Left forelimb (tissue), 1 donor: Measurements from ENCODE around the gene ZFYVE28.

Experiments
- DNase-seq: peaks from one replicate; pipeline ENCODE4 v3.0.0-alpha.2; 2018; ENCODE audit warnings: low spot score

ZFYVE28 gene

DNA sequence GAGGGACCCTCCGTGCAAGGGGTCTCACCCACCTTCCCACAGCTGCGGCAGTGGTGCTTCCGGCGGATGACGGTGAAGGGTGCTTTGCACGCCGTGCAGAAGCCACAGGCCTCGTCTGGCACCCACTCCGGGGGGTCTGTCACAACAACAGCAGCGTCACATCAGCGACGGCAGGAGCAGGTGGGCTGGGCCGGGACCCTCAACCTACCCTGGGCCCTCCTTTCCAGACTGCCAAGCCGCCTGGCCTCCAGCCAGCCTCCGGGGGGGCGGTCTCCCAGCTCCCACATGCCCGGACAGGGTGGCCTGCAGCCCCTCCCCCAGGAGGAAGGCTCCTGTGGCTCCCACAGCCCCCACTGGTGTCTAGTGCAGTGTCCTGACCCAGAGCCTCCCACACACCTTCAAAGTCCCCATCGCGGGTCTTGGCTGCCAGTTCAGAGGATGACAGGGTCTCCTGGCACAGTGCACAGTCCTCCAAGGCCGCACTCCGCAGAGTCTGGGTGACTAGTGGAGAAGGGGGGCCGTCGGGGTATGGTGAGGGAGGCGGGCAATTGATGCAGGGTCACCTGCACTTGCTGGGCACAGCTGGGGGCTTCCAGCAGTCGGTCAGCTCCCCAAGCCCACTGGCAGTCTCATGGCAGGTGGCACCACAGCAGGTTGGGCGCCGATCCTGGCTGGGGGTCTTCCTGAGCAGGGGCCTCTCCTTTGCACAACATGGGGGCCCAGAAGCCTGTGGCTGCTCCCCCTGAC, 147.0 kb downstream of the ZFYVE28 start:
- no peak for DNase-seq

DNA sequence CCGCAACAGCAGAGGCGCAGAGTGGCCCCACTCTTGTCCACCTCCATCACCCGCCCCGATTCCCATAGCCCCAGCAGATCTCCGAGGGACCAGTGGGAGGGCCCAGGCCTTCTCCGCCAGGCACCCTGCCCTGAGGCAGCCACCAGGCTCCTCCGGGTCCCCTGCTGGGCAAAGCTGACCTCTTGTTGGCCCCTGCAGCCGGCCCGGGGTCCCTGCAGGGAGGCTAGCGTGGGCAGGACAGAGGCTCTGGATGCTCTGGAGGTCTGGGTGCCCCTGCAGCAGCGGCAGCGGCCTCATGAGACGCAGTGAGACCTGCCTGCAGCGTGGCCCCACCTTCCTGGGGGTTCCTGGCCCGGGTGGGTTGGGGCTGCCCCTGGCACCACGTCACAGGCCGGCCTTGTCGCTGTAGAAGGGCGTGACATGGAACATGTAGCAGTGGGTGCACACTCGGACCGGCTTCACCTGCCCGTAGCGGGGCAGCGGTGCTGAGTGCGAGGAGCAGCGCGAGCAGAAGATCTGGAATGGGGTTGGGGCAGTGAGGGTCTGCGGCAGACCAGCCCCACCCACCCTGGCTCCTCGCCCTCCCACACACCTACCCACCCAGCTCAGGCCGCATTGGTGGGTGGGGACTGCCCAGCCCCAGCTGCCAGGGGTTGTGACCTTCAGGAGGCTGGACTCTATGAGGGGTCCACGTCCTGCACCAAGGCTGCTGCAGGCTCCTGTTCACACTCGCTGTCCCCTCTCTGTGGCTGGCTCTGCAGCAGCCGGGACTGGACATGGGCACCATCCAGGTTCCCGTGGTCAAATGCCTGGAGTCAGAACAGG, 147.9 kb downstream of the ZFYVE28 start:
- no peak for DNase-seq

DNA sequence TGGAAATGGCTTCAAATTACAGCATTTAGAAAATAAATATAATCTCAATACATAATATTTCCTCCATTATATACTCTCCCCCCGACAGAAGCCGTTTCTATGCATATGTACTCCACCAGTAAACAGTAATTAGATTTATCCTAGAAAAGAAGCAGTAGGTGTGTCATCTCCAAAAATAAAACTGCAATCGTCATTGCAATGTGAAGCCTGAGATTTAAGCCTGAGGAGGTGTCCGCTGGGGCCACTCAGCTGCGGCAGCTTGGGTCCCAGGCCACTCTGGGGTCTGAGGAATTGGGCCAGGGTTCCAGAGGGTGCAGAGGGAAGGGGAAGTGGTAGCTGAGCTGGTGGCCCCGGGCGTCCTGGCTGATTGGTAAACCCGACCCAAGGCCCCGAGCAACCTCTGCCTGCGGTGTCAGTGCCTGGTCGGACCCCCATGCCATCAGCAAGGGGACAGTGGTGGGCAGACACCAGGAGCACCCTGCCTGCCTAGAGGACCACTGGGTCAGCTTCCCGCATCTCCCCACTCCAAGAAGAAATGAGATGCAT, 148.8 kb downstream of the ZFYVE28 start:
- no peak for DNase-seq

DNA sequence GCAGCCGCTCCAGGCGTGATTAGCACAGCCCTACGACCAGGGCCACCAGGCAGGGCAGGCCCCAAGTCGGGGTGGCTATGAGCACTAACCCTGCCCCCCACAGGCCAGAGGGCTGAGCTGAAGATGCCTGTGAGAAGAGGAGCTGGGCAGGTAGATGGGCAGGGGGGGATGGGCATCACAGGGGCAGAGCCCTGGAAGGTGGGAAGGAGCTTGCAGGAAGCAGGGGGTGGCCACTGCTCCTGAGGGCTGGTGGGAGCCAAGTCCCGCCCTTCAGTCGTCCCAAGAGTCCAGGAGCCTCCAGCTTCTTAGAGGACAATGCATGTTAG, 149.3 kb downstream of the ZFYVE28 start:
- no peak for DNase-seq

DNA sequence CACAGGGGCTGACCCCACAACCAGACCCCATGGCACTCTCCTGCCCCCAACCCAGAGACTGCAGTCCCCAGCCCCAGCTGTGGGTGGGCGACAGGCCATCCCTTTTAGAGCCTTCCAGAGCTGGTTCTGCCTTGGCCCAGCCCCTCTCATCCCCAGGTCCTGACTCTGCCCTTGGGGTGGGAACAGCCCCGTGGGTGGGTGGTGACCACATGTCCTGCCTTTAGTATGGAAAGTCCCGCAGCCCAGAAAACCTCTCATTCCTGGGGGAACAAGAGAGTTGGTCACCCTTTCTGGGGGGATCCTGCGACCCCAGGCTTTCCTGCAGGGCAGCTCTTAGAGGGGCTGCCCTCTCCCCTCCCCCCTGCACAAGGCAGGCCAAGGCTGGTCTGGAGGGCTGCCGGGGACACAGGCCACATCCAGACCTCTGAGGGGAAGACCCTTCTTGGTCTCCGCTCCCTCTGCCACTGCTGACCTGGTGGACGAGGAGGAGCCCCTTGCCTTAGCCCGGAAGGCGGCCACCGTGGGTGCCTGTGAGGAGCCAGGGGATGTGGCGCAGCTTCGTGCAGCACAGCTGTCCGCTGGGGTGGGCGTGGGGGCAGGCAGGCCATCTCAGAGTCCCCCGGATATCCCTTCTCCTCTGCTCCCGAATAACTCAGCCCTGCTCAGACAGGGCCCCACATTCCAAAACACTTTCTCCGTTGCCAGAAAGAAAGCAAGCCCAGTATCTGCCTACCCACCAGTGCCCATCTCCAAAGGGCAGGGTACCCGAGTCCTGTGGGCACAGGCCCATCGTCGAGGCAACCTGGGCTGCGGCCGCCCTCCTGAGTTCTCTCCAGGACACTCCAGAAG, 149.9 kb downstream of the ZFYVE28 start:
- no peak for DNase-seq

DNA sequence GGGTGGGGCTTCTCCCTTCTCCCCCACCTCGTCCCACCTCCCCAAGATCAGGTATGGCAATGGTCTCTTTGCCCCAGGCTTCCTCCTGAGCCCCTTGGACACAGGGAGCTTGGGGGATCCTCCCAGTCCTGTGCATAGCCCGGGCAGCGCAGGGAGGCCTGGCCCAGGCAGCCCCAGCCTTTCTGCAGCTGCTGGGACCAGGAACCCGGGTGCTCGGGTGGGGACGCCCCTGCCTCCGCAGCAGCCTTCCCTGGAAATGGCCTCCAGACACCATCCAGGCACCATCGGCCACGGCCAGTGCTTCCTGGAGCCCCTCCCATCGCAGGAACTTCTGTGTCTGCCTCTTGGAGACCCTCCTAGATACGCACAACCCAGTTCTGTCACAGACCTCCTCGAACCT, 150.6 kb downstream of the ZFYVE28 start:
- DNase-seq = no peak

DNA sequence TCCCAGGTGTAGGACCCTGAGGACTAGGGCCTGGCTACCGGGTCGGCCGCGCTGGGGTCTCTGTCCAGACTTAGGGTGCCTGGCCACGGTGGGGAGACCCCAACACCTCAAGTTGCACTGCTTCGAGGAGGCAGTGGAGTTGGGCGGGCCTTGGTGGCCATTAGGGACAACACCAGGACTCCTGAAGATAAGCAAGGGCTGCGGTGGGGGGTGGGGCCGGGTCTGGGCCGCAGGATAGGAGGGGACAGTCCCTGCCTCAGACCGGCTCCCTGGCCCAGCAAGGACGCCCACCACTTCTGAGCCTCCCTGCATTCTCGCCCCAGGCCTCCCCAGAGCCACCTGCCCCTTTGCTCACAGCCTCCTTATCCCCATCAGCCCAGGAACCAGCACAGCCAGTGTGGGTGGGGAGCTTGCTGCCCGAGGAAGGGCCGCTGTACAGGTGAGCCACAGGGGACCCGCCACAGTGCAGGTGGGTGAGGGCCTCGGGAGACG, 151.1 kb downstream of the ZFYVE28 start:
- no peak for DNase-seq

DNA sequence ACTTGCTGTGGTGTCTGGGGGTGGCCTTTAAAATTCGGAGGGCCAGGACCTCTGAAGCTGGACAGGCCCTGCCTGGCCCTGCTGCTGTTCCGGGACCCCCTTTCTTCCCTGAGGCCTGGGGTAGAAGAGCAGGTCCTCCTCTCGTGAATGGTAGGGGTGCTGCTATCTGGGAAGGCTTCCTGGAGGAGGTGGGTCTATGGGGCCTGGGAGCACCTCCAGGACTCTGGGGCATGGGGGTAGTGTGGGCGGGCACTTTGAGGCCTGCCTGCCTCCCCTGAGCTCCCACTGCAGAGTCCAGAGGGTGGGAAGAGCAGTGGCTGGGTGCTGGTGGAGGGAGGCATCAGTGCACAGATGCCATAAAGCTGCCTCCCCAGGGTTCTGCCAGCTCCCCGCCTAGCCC, 151.6 kb downstream of the ZFYVE28 start:
- no peak for DNase-seq

DNA sequence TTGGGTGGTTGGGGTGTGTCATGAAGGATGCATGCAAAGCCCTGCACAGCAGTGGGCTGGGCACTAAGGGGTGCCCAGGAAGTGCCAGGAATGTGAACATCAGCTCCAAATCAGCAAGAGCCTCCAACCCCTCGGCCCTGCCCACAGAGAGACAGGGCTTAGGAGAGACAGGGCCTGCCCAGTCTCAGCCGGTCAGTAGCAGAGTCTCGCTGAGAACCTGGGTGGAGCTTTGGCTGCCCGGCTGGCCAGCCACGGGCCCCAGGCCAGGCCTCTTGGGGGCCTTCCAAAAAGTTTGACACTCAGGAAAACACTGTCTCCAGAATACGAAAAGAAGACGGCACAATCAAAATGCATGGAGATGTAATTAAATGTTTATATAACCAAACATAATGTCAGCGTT, 152.3 kb downstream of the ZFYVE28 start:
- DNase-seq = no peak

DNA sequence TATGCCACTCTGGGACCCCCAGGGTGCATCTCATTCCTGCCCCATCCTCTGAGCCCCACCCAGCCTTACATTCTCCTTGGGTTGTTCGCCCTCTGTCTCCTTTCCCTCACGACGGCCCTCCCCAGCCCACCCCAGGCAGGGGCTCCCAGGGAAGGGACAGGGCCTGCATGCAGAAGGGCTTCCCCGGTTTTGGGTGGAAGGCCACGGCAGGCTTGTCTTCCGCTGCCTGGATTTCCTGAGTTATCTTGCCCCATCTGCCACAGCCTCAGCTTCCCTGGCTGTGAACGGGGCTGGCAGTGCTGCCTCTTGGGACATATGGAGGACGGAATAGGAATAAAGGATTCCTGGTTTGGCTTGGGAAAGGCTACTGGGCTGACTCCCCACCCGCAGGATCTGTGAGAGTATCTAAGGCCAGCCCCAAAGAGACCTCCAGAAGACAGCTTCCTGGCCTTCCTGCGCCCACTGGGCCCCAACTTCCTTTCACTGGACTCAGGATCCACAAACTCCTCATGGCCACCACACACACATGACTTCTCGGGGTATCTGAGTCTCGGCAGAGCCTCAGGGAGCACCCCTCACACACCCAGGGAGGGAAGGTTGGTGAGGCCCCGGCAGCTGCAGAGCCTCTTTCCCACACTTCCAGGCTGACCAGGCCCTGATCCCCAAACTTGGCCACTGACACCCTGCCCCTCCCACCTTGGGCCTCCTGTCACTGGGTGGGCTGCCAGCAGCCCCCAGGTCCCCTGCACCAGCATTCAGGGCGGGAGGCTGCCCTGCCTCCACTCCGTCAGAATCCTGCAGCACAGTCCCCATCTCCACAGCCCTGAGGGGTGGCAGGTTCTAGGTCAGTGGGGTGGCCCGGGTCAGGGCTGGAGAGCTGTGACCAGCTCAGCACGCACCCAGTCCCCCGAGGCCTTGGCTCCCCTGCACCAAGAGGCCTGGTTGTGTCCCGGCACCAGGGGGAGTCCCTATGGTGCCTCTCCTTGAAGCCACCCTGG, 153.0 kb downstream of the ZFYVE28 start:
- no peak for DNase-seq

DNA sequence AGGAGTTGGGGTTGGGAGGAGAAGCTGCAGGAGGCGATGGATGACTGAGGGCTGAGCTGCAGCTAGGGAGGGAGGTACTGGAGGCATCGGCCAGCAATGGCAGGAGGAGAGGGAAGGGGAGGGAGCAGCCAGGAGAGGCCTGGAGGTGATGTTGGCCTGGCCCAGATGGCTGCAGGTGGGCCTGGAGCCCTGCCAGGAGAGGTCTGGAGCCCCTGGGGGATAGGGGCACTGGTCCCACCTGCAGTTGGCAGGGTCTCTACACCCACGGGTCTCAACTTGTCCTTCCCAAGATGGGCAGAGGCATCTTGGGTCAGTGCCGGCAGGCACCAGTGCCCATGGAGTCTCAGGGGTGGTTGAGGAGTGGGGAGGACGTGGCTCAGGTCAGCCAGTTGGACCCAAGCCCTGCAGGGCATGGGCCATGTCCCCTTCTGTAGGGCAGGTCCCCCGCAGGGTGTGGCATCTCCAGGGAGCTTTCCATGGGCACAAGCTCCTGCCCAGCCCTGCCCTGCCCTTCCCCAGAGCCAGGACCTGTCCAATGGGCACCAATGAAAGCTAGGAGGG, 153.9 kb downstream of the ZFYVE28 start:
- no peak for DNase-seq

DNA sequence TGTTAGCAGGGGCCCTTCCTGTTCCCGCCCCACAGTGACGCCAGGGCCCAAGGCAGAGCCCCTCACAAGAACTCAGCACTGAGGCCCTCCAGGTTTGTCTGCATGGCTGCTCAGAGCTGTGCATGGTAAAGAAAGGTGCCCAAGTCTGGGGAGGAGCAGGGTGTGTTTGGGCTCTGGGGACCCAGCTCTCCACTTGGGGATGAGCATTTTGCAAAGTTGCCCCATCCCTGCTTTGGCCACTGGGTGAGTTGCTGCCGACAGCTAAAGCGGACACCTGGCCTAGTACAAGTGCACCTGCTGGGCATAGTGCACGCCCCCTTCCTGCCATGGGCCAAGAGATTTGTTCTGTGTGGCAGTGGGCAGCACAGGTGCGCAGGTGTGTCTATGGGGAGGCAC, 154.5 kb downstream of the ZFYVE28 start:
- DNase-seq = no peak

DNA sequence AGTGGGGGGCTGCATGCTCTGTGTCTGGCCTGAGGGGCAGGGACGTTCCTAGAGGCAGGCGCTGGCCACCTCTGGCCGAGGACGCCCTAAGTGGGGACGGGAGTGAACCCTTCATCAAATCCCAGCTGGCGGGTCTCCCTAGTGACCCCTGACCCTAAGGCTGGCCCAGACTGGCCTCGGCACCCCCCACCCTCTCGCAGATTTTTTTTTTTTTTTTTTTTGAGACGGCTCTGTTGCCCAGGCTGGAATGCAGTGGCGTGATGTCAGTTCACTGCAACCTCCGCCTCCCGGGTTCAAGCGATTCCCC, 155.5 kb downstream of the ZFYVE28 start:
- DNase-seq = no peak

DNA sequence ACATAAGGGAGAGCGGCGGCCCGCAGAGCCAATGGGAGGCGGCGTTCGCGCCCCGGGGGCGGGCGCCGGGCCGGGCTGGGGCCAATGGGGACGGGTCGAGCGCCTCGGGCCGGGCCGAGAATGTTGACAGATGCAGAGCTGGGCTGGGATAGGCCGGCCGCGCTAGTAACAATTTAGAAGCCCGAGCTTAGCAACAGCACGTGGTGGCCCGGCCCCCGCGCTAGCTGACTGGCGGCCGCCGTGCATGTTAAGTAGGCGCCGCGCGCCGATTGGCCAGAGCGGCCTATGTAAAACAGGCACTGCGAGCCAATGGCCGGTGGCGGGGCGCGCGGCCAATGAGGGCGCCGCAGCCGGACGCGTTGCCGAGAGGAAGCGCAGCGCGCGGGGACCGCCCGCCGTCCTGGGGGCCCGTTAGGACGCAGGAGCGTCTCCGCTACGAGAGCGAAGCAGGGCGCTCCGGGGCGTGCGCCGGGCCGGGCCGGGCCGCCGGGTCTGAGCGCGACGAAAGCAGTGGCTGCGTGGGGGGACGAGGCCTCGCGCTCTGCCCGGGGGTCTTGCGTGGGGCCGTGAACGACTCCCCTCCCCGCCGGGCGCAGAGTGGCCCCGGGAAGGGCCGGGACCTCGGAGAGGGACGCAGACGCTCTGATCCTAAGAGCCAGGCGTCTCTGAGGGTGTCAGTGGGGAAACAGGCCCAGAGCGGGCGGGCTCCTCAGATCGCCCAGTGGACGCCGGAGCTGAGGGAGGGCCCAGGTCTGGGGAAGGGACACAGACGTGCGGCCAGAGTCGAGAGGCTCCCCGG, 156.1 kb downstream of the ZFYVE28 start:
- peak; percentile 99 for DNase-seq

DNA sequence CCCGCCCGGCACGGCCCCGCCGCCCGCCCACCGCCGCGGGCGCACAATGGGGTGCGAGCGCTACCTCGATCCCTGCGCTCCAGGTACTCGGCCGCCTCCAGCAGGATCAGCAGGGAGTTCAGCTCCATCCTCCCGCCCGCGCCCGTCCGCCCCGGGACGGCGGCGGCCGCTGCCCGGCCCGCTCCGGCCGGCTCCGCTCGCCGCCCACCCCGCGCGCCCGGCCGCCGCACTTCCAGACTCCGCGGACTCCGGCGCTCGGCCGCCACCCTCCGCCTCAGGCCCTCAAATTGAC, 156.6 kb downstream of the ZFYVE28 start, which contains the start of gene MXD4:
Gene MXD4, minus strand, starts transcription at position 257 of the 292 bp plus-strand sequence. Its CDS starts 129 bp downstream, at position 128.
- DNase-seq = no peak

DNA sequence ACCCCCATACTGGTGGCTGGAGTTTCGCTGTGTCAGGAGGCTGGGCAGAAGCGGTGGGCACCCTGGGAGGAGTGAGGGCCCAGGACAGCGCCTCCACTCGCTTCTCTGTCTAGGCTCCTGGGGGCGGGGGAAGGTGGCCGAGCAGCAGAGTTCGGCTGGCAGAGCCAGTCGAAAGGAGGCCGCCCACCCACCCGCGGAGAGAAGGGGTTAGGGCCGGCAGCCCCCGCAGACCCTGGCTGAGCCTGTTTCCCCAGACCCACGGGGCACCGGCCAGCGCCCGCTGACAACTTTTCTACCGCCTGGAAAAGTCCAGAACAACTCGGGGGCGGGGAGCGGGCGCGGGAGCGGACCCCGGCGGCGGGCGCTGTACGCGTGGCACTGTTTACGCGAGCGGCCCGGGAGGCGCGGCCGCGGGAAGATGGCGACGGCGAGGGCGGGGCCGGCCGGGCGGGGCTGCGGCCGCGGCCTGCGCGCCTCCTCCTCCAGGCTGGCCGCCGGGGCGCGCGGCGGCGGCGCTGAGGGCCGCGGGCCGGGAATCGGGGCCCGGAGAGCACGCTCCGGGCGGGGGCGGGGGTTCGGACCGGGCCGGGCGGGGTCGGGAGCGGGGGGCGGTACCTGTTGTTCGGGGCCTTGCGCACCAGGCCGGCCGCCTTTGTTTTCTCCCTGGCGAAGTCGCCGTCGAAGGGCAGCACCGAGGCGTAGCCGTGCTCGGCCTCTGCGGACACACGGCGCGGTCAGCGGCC, 157.2 kb downstream of the ZFYVE28 start:
- peak; percentile 68 for DNase-seq

DNA sequence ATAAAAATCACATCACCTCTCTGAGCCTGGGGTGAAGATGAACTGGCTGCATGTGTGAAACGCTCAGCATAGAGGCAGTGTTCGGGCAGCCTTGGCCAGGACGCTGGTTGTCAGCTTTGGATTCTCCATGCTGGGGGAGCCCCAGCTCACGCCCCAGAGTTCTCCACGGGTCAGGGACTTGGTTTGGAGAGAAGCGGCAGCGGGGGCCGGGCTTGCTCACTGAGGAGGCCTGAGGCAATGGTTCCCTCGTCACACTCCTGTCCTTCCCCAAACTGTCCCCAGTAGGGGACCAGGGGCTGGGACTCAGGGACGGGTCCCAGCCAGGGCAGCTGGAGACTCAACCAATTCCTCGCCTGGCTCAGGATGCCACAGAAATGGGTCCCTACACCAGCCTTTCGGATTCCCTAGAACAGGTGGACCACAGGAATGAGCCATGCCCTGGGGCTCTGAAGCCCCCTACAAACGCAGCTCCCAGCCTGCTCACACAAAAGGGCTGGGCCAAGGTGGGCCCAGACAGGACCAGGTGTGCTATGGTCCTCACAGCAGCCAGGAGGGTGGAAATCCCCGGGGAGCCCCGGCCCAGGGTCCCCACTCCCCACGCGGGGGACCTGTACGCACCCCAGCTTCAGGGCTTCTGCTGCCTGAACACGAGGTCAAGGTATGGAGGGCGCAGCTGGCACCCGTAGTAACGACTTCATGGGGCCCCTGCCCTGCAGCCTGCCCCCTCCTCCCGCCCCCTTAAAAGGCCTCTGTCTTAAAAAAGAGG, 157.9 kb downstream of the ZFYVE28 start:
- DNase-seq = no peak

DNA sequence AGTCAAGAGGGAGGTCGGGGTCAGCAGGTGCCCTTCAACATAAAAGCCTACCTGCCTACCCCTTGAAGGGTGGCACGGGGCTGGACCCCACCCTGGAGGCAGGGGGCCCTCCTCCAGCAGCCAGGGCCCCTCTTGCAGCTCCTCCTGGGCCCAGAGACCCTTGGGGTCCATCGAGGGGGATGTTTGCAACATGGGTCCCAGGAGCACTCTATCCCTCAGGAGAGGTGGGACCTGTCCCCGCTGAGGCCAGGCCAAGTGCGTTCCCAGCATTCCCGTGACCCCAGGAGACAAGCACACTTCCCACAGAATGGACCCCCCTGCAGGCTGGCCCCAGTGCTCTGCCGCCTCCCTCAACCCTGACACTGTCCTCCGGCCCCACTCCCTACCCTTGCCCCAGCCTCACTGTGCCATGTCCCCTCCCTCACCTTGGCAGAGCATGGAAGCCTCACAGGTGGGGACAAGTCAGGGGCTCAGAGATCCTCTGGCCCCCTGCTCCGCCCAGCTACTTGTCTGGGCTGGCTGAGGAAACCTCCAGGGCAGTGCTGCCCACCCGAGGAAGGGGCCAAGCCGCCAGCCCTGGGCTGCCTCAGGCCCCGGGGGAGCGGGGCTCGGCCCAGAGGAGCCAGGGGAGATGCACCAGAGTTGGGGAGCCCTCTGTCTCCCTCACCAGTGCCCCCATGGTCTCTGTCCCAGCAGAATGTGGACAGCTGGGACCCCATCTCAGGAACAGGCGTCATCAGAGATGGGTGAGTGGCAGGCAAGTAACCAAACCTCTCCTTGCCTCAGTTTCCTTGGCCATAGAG, 158.7 kb downstream of the ZFYVE28 start:
- peak; percentile 60 for DNase-seq
